Stimulated activated CD4-positive, alpha-beta T cell treated with anti-CD3 and anti-CD28 coated beads, Interleukin-2, amount 100 ng/mL, for 48 hours (primary cell): ENCODE data around the gene NELFA.
"Not testable (repeated sequence)": the region's sequence is repeated elsewhere in the genome, so short reads cannot be mapped to it uniquely, and the experiment has no call there.

ENCODE experiments used
- DNase-seq, 2 donors: peaks; one replicate each; pipeline ENCODE4 v3.0.0-alpha.2; 2020

NELFA gene

DNA sequence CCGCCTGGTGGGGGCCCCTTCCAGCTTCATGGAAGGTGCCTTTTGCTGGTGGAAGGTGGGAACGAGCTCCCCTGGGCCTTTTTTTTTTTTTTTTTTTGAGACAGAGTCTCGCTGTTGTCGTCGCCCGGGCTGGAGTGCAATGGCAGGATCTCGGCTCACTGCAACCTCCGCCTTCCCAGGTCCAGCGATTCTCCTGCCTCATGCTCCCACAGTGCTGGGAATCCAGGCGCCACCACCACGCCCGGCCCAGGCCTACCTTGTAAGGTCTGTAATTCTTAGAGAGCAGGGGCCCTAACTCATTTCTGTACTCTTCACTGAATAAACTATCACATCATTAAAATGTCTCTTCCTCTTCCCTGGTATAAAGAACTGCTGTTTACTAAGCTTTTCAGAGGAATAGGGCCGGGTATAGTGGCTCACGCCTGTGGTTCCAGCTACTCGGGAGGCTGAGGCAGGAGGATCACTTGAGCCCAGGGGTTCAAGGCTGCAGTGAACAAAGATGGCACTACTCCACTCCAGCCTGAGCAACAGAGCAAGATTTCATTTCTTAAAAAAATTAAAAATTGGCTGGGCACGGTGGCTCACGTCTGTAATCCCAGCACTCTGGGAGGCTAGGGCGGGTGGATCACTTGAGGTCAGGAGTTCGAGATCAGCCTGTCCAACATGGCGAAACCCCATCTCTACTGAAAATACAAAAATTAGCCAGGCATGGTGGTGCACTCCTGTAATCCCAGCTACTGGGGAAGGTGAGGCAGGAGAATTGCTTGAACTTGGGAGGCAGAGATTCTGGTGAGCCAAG, 14.9 kb downstream of the NELFA start:
- not testable (repeated sequence) for DNase-seq

DNA sequence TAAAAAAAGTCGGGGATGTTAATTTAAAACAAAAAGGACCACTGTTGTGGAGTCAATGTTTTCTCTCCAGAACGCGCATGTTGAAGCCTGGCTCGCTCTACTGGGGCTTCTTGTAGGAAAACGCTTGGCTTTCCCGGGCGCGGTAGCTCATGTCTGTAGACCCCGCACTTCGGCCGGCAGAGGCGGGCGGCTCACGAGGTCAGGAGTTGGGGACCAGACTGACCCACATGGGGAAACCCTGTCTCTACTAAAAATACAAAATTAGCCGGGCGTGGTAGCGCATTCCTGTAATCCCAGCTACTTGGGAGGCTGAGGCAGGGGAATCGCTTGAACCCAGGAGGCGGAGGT, 15.6 kb downstream of the NELFA start:
- DNase-seq, result no peak

DNA sequence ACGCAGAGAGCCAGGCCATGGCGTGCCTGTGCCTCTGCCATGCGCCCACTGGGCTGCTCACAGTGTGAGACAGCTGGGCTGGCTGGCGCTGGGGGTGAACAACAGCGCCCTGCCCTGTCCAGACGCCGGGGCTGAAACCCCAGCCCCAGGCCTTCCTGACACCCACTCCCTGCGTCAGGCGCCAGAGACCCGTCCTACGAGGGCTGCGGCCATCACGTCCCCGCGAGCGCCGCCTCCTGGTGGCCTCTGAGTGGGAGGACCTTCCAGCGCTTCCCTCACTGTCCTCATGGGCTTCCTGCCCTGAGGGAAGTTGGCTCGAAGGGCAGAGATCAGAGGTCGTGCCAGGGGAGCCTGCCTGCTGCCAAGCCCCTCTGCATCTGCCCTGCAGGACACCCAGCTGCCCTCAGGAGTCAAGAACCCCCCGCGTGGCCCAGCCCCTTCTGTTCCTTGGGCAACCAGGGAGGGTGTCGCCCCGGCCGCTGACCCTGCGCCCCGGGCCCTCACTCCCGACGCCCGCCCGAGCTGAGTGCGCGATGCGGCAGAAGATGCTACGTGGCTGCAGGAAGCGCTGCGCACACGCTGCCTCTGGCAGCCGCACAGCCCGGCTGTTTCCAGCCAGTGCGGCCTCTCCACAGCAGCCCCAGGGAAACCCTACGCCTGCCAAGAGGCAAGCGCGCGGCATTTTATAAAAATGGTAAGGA, 16.2 kb downstream of the NELFA start:
- DNase-seq, result no peak

- no peak for DNase-seq
Measured at GRCh38 chr4:1991596-1992434, 17.0 kb downstream of the NELFA start.

DNA sequence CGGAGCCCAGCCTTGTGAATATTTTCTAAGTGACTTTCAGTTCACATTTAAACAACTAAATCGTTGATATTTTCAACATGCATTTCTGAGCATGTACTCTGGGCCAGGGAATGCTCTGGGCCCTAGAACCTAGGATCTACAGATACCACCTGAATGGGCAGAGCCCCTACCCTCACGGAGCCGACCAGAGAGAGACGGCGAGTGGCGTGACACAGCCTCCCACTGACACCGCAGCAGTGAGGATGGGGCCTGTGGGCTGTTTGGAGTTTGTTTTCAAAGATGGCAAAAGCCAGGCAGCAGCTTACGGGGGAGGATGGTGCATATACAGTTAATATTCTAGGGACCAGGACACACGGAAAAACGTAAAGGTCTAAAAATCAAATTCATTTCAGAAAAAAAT, 17.7 kb downstream of the NELFA start:
- DNase-seq, result no peak

DNA sequence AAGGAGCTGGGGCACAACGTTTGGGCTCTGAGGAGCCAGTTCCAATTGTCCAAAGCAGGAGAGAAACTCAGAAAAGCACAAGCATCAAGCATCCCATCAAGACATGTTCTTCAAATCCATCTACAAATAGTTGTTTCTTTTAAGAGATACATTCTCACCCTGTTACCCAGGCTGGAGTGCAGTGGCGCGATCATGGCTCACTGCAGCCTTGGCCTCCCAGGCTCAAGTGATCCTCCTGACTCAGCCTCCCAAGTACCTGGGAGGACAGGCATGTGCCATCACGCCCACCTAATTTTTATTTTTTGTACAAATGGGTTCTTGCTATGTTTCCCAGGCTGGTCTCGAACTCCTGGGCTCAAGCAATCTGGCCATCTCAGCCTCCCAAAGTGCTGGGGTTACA, 18.1 kb downstream of the NELFA start:
- no peak for DNase-seq

DNA sequence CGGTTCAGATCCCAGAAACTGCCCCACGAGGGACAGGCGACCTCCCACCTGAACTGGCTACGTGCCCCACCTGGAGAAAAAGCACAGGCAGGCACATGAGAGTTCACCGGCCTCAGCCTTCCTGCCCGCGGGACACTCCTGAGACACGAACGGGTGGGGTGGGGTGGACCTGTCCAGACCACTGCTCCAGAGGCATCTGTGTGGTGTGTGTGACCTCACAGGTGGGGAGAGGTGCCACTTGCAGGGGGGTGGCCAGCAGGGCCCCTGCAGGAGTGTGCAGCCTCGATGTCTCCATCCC, 18.5 kb downstream of the NELFA start:
- no peak for DNase-seq

DNA sequence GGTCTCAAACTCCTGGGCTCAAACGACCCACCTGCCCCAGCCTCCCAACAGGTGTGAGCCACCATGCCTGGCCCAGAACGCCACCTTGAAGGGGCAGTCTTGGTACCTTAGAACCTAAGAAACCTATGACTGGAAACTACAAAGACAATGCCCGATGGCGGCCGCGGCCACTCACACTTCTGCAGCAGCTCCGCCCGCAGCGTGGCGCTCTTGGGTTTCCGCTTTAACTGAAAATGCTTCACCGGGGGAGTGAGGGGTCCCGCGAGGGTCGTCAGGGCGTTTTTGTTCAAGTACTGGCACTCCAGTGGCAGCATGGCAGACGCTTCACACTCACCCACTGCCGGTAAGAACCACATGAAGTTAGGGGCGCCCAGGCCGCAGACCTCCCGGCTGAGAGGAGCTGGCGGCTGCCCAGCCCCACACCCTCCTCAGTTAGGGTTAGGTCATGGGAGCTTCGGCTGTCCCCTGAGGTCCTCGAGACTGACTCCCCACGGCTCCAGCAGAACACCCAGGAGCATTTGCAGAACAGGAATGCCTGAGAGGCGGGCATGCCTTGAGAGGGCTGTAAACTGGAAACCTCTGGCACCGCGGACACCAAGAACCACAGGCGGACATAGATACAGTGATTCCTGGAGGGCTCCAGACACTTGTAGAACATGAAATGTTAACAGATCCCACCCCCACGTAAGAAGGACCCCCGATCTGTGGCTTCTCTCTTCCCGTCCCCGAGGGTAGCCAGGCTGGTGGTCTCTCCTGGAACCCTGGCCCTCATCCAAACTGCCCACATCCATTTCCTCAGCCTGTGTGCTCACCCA, 19.0 kb downstream of the NELFA start:
- no peak for DNase-seq

DNA sequence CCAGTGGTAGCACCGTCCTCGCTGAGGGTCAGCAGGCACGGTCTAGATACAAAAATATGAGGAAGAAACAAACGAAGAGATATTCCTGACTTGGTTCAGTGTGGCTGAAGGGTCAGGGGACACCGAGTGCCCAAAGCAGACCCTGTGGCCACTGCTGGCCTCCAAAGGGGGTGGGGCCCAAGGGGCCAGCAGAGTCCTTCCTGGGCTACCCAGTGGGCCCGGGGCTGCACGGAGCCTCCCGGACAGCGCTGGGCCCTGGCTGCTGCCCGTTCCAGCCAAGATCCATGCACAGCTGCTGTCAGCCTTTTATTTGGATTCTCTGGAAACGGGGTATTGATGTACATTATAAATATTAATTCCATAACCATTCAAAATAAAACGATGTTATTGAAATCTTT, 20.4 kb downstream of the NELFA start:
- no peak for DNase-seq

GRCh38 chr4:1987721-1988326, 20.9 kb downstream of the NELFA start:
- no peak for DNase-seq

- no peak for DNase-seq
Measured at GRCh38 chr4:1987296-1987695, 21.5 kb downstream of the NELFA start.

DNA sequence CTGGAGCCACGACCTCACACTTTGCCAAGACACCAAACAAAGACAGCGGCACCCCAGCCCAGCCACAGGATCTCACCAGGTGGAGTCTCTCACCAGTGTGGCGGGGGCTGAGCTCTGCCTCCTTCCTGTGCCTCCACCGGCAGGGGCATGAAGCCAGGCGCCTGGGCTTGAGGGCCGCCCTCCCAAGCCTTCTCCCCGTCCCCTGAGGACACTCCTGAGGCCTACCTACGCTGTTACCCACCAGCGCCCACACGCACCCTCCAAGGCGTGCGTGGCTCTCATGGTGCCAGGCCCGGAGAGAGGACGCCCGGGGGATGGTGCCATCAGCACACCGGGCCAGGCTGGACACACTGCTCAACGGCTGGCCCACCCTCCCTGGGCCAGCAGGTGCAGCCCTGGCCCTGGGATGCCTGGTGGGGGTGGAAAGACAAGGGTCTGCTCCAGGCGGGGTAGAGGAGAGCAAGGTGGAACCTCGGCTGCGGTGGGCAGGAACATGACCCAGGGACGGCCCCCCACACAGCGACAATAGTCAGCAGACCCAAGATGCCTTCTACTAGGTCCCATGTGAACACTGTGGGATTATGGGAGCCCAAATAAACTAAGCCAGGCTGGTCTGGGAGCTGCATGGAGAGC, 22.1 kb downstream of the NELFA start:
- no peak for DNase-seq

- DNase-seq, result no peak
Measured at GRCh38 chr4:1985780-1986577, 22.8 kb downstream of the NELFA start.

DNA sequence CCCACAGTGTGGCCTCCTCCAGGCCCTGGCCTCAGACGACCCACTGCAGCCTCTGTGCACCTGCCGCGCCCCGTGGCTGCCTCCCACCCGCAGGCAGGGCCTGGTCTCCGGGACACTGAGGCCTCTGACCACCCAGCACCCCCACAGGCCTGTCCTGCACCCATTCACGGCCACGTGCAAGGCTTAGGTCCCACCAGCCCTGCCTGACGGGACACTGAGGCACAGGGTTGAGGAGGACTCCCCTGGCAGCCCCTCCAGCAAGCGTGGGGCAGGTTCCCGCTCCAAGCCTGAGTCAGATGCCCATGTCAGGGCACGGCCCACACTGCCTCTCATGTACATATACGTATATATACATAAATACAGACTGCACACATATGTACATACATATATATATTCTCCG, 23.5 kb downstream of the NELFA start:
- no peak for DNase-seq

DNA sequence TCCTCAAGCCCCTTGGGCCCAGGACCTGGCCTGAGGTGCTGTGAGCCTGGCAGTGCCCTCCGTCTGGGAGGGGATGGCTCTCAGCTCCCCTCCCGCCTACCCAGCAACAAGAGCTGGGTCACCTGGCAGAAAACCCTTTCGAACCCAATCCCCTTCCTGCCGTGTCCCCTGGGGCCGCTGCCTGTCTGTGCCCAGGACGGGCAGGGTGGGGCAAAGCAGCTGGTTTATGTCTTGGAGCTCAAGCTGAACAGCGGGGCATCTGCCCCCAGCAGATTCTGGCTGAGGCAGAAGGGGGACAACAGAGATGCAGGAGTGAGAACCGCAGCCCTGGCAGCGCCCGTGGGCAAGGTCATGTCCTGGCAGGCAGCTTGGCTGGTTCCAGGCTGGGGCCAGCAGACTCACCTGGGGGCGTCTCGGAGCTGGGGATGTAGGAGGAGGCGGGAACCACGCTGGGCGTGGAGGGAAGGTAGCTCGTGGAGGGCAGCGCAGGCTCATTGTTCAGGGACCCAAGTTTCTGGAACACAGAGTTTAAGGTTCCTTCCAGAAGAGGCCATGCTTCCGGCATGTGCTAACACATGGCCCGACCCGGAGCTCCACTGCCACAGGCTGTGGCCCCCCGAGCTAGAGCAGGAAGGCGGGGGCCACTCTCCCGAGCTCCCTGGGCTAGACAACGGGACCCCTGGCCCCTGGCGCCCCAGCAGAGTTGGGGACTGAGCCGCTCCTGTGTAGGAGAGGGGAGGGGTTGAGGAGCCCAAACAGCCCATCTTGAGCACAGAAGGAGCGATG, 24.2 kb downstream of the NELFA start:
- DNase-seq, result no peak

DNA sequence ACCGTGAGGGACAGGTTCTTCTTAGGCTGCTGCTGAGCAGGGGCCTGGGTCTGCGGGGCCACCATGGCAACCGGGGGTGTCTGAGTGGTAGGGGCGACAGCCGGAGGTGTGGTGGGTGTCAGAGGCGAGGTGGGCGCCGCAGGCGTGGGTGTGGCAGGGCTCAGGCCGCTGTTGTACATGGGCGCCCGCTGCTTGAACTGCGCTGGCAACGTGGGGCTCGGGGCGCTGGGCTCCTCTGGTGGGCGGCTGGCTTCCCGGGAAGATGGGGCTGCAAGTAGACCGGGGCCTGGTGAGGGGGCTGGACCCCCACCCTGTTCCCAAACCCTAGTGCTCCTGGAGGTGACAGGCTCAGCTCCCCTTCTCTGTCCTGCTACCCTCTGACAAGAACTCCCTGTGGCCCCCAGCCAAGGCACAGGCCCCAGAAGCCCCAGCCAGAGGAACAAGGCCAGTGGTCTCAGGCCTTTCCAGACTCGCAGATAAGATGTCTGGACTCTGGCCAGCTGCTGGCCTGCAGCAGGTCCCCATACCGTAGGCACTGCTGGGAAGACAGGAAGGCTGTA, 24.8 kb downstream of the NELFA start:
- no peak for DNase-seq

- DNase-seq, result no peak
Measured at GRCh38 chr4:1983053-1983845, 25.5 kb downstream of the NELFA start.

DNA sequence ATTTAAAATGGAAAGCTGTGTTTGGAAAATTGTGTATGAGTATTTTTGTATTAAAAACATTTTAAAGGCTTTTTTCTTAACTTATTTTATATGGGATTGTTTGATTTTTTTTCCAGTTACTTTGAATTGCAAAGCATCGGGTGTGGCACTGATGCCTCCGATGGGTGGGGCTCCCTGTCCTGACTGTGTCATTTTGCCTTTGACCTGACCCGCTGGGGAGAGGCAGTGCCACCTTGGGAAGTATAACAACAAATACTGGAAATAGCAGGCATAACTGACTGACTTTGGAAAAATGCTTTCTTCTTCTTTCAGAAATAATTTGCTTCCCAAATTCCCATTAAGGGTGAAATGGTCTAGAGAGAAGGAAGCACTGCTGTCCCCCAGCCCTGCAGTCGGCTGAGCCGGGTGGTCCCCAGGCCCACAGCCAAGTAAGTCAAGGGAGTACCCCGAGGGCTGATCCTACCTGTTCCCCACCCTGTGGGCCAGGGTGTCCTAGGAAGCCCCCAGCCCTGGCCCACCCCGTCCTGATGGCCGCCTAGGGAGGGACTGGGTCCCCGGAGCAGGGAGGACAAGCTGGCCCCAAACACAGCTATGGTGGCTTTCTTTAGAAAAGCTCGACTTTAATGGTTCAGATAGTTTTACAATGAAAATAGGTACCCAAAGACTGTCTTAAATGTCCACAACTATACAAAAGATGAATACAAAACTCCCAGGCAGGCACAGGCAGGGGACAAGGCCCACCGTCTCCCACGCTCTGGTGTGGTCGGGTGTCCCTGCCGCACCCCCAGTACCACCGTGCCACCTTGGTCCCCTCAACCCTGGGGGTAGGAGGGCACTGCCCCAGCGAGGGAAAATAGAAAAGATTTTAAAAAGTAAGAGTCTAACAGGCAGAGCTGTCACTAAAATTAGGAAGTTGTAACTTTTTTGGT, 26.4 kb downstream of the NELFA start:
- no peak for DNase-seq
